ENCODE data around the gene PIK3R6. TPM values are rescaled to one million over a fixed set of nuclear protein-coding genes. Genes with fewer than 3 reads are reported as not detected.

Gene PIK3R6
- total RNA-seq, 1 experiment from 2014 or later: not detected

- Histone ChIP-seq H3K9ac (ENCODE audit: low read length) (no peak overlapping the region), H3K27ac (ENCODE audit: low read length) (no peak overlapping the region), H3K9me3 (ENCODE audit: low read length) (no peaks in the 10 kb centered on the region), H3K4me2 (ENCODE audit: low read length) (no peak overlapping the region), H3K36me3 (ENCODE audit: low read depth, low read length) (no peaks in the 10 kb centered on the region), H3K27me3 (ENCODE audit: low read length) (peaks cover 17% of the 10 kb centered on the region), H3K4me3 (ENCODE audit: low read length) (no peak overlapping the region), H3F3A (ENCODE audit: low read length, unreplicated experiment) (no peaks in the 10 kb centered on the region), H4K20me1 (ENCODE audit: low read length) (no peaks in the 10 kb centered on the region), H3K9me2 (replicated peaks; ENCODE audit: low read length) (no peaks in the 10 kb centered on the region), H3K4me1 (ENCODE audit: insufficient read depth, low read length) (no peaks in the 10 kb centered on the region), H3K79me2 (ENCODE audit: low read length) (no peaks in the 10 kb centered on the region), H2AFZ (ENCODE audit: low read length) (no peak overlapping the region)
- ChIA-PET CTCF (no interaction called here), POLR2A (ENCODE audit: unreplicated experiment) (no interaction called here)
- intact Hi-C loops (cut with micrococcal nuclease): no loop called here
- TF ChIP-seq CTCF (conservative IDR thresholded peaks at IDR 0.05; ENCODE audit: low read depth, low read length): no peak
- TF ChIP-seq EZH2phosphoT487 (IDR thresholded peaks at IDR 0.05; ENCODE audit: borderline replicate concordance, low read length): no peak
- DNase-seq (no peak), ATAC-seq (no peak)
- BruUV-seq (replicated peaks): no TSS peak
Measured at GRCh38 chr17:8859804-8860430, 7.6 kb downstream of the PIK3R6 start.

GRCh38 chr17:8859027-8859803 lies 8.3 kb downstream of the PIK3R6 start:
- Histone ChIP-seq H3K27me3 (ENCODE audit: low read length) (peaks cover 17% of the 10 kb centered on the region), H3K4me1 (ENCODE audit: insufficient read depth, low read length) (no peaks in the 10 kb centered on the region), H3K9me2 (replicated peaks; ENCODE audit: low read length) (no peaks in the 10 kb centered on the region), H3K27ac (ENCODE audit: low read length) (no peak overlapping the region), H3K36me3 (ENCODE audit: low read depth, low read length) (no peaks in the 10 kb centered on the region), H3K9me3 (ENCODE audit: low read length) (no peaks in the 10 kb centered on the region), H3K9ac (ENCODE audit: low read length) (no peak overlapping the region), H3F3A (ENCODE audit: low read length, unreplicated experiment) (no peaks in the 10 kb centered on the region), H3K4me3 (ENCODE audit: low read length) (no peak overlapping the region), H3K79me2 (ENCODE audit: low read length) (no peaks in the 10 kb centered on the region), H3K4me2 (ENCODE audit: low read length) (no peak overlapping the region), H2AFZ (ENCODE audit: low read length) (no peak overlapping the region), H4K20me1 (ENCODE audit: low read length) (no peaks in the 10 kb centered on the region)
- intact Hi-C loops (cut with micrococcal nuclease): no loop called here
- TF ChIP-seq CTCF (conservative IDR thresholded peaks at IDR 0.05; ENCODE audit: low read depth, low read length) (no peak), EZH2phosphoT487 (IDR thresholded peaks at IDR 0.05; ENCODE audit: borderline replicate concordance, low read length) (no peak), EZH2 (IDR thresholded peaks at IDR 0.05; ENCODE audit: low read length, unreplicated experiment) (no peak)
- ChIA-PET POLR2A (ENCODE audit: unreplicated experiment) (no interaction called here), CTCF (no interaction called here)
- no peak for ATAC-seq
- BruUV-seq (replicated peaks): no TSS peak
- no peak for DNase-seq

GRCh38 chr17:8857919-8858318 lies 9.6 kb downstream of the PIK3R6 start:
- Histone ChIP-seq H3K4me3 (ENCODE audit: low read length) (no peak overlapping the region), H3K9me3 (ENCODE audit: low read length) (no peaks in the 10 kb centered on the region), H3K9me2 (replicated peaks; ENCODE audit: low read length) (no peaks in the 10 kb centered on the region), H3K4me1 (ENCODE audit: insufficient read depth, low read length) (no peaks in the 10 kb centered on the region), H3K36me3 (ENCODE audit: low read depth, low read length) (no peaks in the 10 kb centered on the region), H3F3A (ENCODE audit: low read length, unreplicated experiment) (no peaks in the 10 kb centered on the region), H3K27ac (ENCODE audit: low read length) (no peak overlapping the region), H2AFZ (ENCODE audit: low read length) (no peak overlapping the region), H3K27me3 (ENCODE audit: low read length) (peaks cover 13% of the 10 kb centered on the region; the same call in 1 of the 2 replicates), H3K4me2 (ENCODE audit: low read length) (no peak overlapping the region), H4K20me1 (ENCODE audit: low read length) (no peaks in the 10 kb centered on the region), H3K9ac (ENCODE audit: low read length) (no peak overlapping the region), H3K79me2 (ENCODE audit: low read length) (no peaks in the 10 kb centered on the region)
- no peak for TF ChIP-seq CTCF (conservative IDR thresholded peaks at IDR 0.05; ENCODE audit: low read depth, low read length)
- TF ChIP-seq EZH2phosphoT487 (IDR thresholded peaks at IDR 0.05; ENCODE audit: borderline replicate concordance, low read length): no peak
- TF ChIP-seq EZH2 (IDR thresholded peaks at IDR 0.05; ENCODE audit: low read length, unreplicated experiment): no peak
- ATAC-seq (no peak), DNase-seq (no peak)
- ChIA-PET POLR2A (ENCODE audit: unreplicated experiment) (no interaction called here), CTCF (no interaction called here)
- intact Hi-C loops (cut with micrococcal nuclease): no loop called here
- BruUV-seq (replicated peaks): no TSS peak

Measured in PC-3 (cell line).